Astrocyte of the cerebellum (primary cell): ENCODE data around the gene SLFN5.
"Not testable (repeated sequence)": the region's sequence is repeated elsewhere in the genome, so short reads cannot be mapped to it uniquely, and the experiment has no call there.

Source experiments
- DNase-seq: peaks from one replicate; pipeline ENCODE4 v3.0.0-alpha.2; 2011; ENCODE audit warnings: low read depth
- H3K4me3 ChIP-seq: 2 replicates; pipeline ENCODE4 v1.5.1; 2011; ENCODE audit warnings: mild to moderate bottlenecking, low read depth, low read length, moderate library complexity
- in situ Hi-C: cut with HindIII; loops from 2 replicates; pipeline ENCODE4 v1.10.0; 2017; ENCODE audit warnings: low sequenced_read_pairs
- TF ChIP-seq, protein P1 (sequence below): IDR thresholded peaks from 2 replicates; pipeline ENCODE4 v1.5.1; 2012; ENCODE audit warnings: low read length, low read depth, moderate library complexity, mild to moderate bottlenecking; ENCODE audit errors: missing control alignments

Gene SLFN5

DNA sequence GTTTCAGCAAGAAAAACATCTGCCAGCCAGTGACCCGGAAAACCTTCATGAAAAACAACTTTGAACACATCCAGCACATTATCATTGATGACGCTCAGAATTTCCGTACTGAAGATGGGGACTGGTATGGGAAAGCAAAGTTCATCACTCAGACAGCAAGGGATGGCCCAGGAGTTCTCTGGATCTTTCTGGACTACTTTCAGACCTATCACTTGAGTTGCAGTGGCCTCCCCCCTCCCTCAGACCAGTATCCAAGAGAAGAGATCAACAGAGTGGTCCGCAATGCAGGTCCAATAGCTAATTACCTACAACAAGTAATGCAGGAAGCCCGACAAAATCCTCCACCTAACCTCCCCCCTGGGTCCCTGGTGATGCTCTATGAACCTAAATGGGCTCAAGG lies 22.2 kb downstream of the SLFN5 start:
- in situ Hi-C loops = no loop called here
- DNase-seq = no peak
- TF ChIP-seq, protein P1, sequence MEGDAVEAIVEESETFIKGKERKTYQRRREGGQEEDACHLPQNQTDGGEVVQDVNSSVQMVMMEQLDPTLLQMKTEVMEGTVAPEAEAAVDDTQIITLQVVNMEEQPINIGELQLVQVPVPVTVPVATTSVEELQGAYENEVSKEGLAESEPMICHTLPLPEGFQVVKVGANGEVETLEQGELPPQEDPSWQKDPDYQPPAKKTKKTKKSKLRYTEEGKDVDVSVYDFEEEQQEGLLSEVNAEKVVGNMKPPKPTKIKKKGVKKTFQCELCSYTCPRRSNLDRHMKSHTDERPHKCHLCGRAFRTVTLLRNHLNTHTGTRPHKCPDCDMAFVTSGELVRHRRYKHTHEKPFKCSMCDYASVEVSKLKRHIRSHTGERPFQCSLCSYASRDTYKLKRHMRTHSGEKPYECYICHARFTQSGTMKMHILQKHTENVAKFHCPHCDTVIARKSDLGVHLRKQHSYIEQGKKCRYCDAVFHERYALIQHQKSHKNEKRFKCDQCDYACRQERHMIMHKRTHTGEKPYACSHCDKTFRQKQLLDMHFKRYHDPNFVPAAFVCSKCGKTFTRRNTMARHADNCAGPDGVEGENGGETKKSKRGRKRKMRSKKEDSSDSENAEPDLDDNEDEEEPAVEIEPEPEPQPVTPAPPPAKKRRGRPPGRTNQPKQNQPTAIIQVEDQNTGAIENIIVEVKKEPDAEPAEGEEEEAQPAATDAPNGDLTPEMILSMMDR = no peak

DNA sequence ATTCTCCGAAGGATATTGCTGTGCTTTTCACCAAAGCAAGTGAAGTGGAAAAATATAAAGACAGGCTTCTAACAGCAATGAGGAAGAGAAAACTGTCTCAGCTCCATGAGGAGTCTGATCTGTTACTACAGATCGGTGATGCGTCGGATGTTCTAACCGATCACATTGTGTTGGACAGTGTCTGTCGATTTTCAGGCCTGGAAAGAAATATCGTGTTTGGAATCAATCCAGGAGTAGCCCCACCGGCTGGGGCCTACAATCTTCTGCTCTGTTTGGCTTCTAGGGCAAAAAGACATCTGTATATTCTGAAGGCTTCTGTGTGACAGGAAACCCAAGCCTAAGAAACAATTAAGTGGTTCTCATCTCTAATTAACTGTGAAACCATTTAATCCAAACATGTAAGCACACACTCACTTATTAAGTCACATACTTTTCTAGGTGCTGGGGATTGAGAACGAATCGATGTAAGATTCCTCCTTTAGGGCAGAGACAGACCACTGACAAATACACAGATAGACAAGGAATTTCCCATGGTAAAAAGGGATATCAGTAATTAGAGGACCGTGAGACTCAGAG lies 22.8 kb downstream of the SLFN5 start:
- no peak for DNase-seq
- TF ChIP-seq, protein P1 = no peak
- H3K4me3 ChIP-seq = no peak overlapping the region
- in situ Hi-C loops = no loop called here

More for the DNA sequence above, 22.2 kb downstream of the SLFN5 start:
- H3K4me3 ChIP-seq = no peak overlapping the region

DNA sequence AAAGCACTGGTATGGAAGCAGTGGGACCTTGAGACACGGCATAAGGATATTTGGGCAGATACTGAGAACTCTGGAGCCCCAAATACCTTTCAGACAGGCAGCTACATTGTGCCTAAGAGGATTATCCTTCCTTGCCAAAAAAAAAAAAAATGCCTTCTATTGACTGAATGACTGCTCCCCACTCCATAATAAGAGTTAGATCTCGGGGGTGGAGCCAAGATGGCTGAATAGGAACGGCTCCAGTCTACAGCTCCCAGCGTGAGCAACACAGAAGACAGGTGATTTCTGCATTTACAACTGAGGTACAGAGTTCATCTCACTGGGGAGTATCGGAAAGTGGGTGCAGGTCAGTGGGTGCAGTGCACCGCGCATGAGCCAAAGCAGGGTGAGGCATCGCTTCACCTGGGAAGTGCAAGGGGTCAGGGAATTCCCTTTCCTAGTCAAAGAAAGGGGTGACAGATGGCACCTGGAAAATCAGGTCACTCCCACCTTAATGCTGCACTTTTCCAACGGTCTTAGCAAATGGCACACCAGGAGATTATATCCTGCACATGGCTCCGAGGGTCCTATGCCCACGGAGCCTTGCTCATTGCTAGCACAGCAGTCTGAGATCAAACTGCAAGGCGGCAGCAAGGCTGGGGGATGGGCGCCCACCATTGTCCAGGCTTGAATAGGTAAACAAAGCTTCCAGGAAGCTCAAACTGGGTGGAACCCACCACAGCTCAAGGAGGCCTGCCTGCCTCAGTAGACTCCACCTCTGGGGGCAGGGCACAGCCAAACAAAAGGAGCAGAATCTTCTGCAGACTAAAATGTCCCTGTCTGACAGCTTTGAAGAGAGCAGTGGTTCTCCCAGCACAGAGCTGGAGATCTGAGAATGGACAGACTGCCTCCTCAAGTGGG lies 31.5 kb downstream of the SLFN5 start:
- in situ Hi-C loops, DNase-seq, H3K4me3 ChIP-seq: not testable (repeated sequence)

DNA sequence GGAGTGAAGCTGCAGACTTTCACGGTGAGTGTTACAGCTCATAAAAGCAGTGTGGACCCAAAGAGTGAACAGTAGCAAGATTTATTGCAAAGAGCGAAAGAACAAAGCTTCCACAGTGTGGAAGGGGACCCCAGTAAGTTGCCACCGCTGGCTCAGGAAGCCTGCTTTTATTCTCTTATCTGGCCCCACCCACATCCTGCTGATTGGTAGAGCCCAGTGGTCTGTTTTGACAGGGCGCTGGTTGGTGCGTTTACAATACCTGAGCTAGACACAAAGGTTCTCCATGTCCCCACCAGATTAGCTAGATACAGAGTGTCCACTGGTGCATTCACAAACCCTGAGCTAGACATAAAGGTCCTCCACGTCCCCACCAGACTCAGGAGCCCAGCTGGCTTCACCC lies 35.6 kb downstream of the SLFN5 start:
- H3K4me3 ChIP-seq, in situ Hi-C loops, DNase-seq: not testable (repeated sequence)

DNA sequence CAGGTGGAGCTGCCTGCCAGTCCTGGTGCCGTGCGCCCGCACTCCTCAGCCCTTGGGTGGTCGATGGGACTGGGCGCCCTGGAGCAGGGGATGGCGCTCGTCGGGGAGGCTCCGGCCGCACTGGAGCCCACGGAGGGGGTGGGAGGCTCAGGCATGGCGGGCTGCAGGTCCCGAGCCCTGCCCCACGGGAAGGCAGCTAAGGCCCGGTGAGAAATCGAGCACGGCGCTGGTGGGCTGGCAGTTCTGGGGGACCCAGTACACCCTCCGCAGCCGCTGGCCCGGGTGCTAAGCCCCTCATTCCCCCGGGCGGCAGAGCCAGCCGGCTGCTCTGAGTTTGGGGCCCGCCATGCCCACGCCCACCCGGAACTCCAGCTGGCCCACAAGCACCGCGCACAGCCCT lies 36.0 kb downstream of the SLFN5 start:
- DNase-seq = not testable (repeated sequence)

DNA sequence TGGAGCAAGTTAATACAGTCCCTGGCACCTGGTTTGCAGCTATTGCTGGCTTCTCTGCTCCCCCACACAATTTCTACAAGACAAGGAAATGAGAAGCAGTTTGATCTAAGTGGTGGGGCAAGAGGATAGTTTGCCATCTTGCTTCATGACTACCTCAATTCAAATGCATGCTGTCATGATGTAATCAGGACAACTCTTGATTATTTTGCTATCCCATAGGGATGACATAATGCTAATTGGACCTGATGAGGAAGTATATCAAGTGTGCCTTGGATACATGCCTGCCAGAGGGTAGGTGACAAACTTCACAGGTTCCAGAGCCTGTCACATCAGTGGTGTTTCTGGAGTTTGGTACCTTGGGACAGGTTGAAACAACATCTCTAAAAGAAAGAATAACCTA lies 40.9 kb downstream of the SLFN5 start:
- TF ChIP-seq, protein P1 = no peak
- no peak for DNase-seq
- in situ Hi-C loops = no loop called here
- H3K4me3 ChIP-seq = no peak overlapping the region

More for the DNA sequence above, 36.0 kb downstream of the SLFN5 start:
- in situ Hi-C loops, H3K4me3 ChIP-seq: not testable (repeated sequence)

DNA sequence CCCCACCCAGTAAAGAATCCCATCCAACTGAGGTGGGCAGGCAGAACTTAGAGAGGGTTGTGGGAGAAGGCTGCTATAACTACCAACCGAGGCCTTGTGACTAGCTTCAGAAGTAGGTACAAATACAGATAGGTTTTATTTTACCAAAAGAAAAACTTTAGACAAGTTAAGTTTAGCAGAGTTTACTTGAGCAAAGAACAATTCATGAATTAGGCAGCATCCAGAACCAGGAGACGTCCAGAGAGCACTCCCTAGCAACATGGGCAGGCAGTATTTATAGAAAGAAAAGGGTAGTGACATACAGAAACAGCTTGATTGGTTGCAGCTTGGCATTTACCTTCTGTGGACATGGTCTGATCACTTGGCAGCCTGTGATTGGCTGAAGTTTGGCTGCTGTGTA lies 42.1 kb downstream of the SLFN5 start:
- in situ Hi-C loops = no loop called here
- no peak for DNase-seq
- H3K4me3 ChIP-seq = no peak overlapping the region
- TF ChIP-seq, protein P1 = no peak

DNA sequence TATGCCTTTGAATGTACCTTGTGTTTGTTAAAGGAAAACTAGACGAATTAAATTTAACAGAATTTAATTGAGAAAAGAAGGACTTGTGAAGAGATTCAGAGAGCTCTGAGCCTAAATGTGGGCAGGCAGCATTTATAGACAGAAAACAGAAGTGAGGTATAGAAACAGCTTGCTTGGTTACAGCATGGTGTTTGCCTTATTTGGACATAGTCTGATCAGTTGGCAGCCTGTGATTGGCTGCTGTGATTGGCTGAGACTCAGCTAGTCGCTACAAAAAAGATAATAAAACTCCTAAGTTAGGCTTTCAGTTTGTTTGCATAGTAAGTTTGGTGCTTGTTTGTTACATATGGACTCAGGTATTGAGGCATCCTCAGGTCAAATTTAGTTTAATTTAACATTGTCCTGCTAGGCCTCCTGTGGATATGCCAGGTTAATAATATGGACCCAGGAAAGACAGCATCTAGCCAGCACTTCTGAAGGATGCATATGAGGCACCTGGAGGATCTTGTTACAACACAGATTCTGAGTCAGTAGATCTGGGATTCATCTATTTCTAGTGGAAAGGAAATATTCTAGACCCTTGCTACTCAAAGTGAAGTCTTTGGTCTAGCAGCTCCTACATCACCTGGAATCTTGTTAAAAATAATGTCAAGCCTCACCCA lies 43.4 kb downstream of the SLFN5 start:
- TF ChIP-seq, protein P1 = no peak
- no peak overlapping the region for H3K4me3 ChIP-seq
- DNase-seq = no peak
- in situ Hi-C loops = no loop called here
